Measurements from ENCODE around the gene GFRAL. TPM values are rescaled to one million over a fixed set of nuclear protein-coding genes. Genes with fewer than 3 reads are reported as not detected.
"Not testable (repeated sequence)": the region's sequence is repeated elsewhere in the genome, so short reads cannot be mapped to it uniquely, and the experiment has no call there.

Gene GFRAL
- total RNA-seq, 1 donor from 2014 or later: not detected

- peak; percentile 28 for TF ChIP-seq CTCF (IDR thresholded peaks at IDR 0.05; ENCODE audit: insufficient read depth, low read length, poor library complexity, severe bottlenecking)
- H3K27me3 ChIP-seq (ENCODE audit: control insufficient read depth, insufficient read depth, low read length): no peaks in the 10 kb centered on the region
- no peak for DNase-seq (ENCODE audit: low read depth)
- no peaks in the 10 kb centered on the region for H3K36me3 ChIP-seq (ENCODE audit: control insufficient read depth, insufficient read depth, low read length)
- H3K4me3 ChIP-seq (ENCODE audit: low read depth, low read length): no peak overlapping the region
Observed at GRCh38 chr6:55293116-55293515, 34.2 kb upstream of the GFRAL start.

GRCh38 chr6:55297214-55297613 lies 30.1 kb upstream of the GFRAL start:
- not testable (repeated sequence) for H3K36me3 ChIP-seq (ENCODE audit: control insufficient read depth, insufficient read depth, low read length); H3K27me3 ChIP-seq (ENCODE audit: control insufficient read depth, insufficient read depth, low read length); DNase-seq (ENCODE audit: low read depth); H3K4me3 ChIP-seq (ENCODE audit: low read depth, low read length)

GRCh38 chr6:55299286-55299985 lies 27.8 kb upstream of the GFRAL start:
- no peak for TF ChIP-seq CTCF (IDR thresholded peaks at IDR 0.05; ENCODE audit: insufficient read depth, low read length, poor library complexity, severe bottlenecking)
- Histone ChIP-seq H3K36me3 (ENCODE audit: control insufficient read depth, insufficient read depth, low read length) (no peaks in the 10 kb centered on the region), H3K4me3 (ENCODE audit: low read depth, low read length) (no peak overlapping the region), H3K27me3 (ENCODE audit: control insufficient read depth, insufficient read depth, low read length) (no peaks in the 10 kb centered on the region)
- no peak for DNase-seq (ENCODE audit: low read depth)

GRCh38 chr6:55304747-55305146 lies 22.5 kb upstream of the GFRAL start:
- DNase-seq (ENCODE audit: low read depth): no peak
- Histone ChIP-seq H3K27me3 (ENCODE audit: control insufficient read depth, insufficient read depth, low read length) (no peaks in the 10 kb centered on the region), H3K36me3 (ENCODE audit: control insufficient read depth, insufficient read depth, low read length) (no peaks in the 10 kb centered on the region), H3K4me3 (ENCODE audit: low read depth, low read length) (no peak overlapping the region)
- no peak for TF ChIP-seq CTCF (IDR thresholded peaks at IDR 0.05; ENCODE audit: insufficient read depth, low read length, poor library complexity, severe bottlenecking)

GRCh38 chr6:55319961-55320695 lies 7.1 kb upstream of the GFRAL start:
- TF ChIP-seq CTCF (IDR thresholded peaks at IDR 0.05; ENCODE audit: insufficient read depth, low read length, poor library complexity, severe bottlenecking): no peak
- no peak for DNase-seq (ENCODE audit: low read depth)
- Histone ChIP-seq H3K4me3 (ENCODE audit: low read depth, low read length) (no peak overlapping the region), H3K36me3 (ENCODE audit: control insufficient read depth, insufficient read depth, low read length) (no peaks in the 10 kb centered on the region), H3K27me3 (ENCODE audit: control insufficient read depth, insufficient read depth, low read length) (no peaks in the 10 kb centered on the region)

GRCh38 chr6:55320696-55321086 lies 6.6 kb upstream of the GFRAL start:
- Histone ChIP-seq H3K36me3 (ENCODE audit: control insufficient read depth, insufficient read depth, low read length) (no peaks in the 10 kb centered on the region), H3K4me3 (ENCODE audit: low read depth, low read length) (no peak overlapping the region), H3K27me3 (ENCODE audit: control insufficient read depth, insufficient read depth, low read length) (no peaks in the 10 kb centered on the region)
- no peak for DNase-seq (ENCODE audit: low read depth)
- TF ChIP-seq CTCF (IDR thresholded peaks at IDR 0.05; ENCODE audit: insufficient read depth, low read length, poor library complexity, severe bottlenecking): no peak
